ENCODE data around the gene ING3. TPM values are rescaled to one million over a fixed set of nuclear protein-coding genes. Genes with fewer than 3 reads are reported as not detected.

ING3 gene
- total RNA-seq, 1 experiment from 2014 or later = 16.1 TPM

DNA sequence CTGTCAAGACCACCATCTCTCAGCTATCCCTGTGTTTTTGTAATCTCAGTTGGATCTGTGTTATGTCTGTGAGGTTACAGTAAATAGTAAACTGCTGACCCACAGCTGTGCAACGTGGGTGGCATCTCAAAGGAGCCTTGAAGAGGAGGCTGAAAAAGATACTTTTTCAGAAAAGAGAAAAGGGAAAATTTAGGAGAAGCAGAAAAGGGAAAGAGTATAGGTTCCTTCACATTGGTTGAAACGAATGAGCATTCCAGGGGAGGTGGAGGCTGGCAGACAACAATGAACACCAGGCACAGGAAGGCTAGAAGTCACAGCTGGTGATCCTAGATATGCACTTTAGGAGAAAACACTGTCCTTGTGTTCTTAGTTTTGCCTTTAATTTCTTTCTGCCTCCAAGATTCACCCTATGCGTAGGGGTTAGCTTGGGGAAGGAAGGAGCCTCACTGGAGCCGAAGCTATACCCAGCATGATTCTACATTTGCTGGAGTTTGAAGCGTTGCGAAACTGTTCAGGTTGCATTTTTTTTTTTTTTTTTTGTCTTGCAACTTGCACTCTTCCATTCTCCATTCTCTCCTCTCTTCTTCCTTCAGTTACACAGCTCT, 56.2 kb downstream of the ING3 start:
- no TSS peak for BruUV-seq (replicated peaks)
- intact Hi-C loops (cut with micrococcal nuclease; ENCODE audit: unreplicated experiment) = no loop called here
- no peak for DNase-seq (ENCODE audit: low spot score)
- TF ChIP-seq EZH2 (IDR thresholded peaks at IDR 0.05; ENCODE audit: borderline replicate concordance, low read depth, low read length, poor library complexity, severe bottlenecking) = no peak
- TF ChIP-seq, protein P1, sequence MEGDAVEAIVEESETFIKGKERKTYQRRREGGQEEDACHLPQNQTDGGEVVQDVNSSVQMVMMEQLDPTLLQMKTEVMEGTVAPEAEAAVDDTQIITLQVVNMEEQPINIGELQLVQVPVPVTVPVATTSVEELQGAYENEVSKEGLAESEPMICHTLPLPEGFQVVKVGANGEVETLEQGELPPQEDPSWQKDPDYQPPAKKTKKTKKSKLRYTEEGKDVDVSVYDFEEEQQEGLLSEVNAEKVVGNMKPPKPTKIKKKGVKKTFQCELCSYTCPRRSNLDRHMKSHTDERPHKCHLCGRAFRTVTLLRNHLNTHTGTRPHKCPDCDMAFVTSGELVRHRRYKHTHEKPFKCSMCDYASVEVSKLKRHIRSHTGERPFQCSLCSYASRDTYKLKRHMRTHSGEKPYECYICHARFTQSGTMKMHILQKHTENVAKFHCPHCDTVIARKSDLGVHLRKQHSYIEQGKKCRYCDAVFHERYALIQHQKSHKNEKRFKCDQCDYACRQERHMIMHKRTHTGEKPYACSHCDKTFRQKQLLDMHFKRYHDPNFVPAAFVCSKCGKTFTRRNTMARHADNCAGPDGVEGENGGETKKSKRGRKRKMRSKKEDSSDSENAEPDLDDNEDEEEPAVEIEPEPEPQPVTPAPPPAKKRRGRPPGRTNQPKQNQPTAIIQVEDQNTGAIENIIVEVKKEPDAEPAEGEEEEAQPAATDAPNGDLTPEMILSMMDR (conservative IDR thresholded peaks at IDR 0.05; ENCODE audit: low read depth, low read length) = no peak
- CTCF ChIA-PET = no interaction called here
- Histone ChIP-seq H3K27ac (ENCODE audit: low read depth, low read length, poor library complexity, severe bottlenecking) (no peak overlapping the region), H3K36me3 (ENCODE audit: insufficient read depth, low read length, poor library complexity, severe bottlenecking) (no peaks in the 10 kb centered on the region), H3K27me3 (replicated peaks; ENCODE audit: insufficient read depth, low read depth, low read length, poor library complexity) (no peaks in the 10 kb centered on the region), H3K4me1 (ENCODE audit: insufficient read depth, low read length, poor library complexity, severe bottlenecking) (no peaks in the 10 kb centered on the region), H3K4me3 (ENCODE audit: low read depth, low read length, poor library complexity, severe bottlenecking) (no peak overlapping the region), H3K9me3 (ENCODE audit: low read depth, low read length, poor library complexity, severe bottlenecking) (no peaks in the 10 kb centered on the region)
- POLR2A ChIA-PET (ENCODE audit: low non-redundant PET) = no interaction called here

DNA sequence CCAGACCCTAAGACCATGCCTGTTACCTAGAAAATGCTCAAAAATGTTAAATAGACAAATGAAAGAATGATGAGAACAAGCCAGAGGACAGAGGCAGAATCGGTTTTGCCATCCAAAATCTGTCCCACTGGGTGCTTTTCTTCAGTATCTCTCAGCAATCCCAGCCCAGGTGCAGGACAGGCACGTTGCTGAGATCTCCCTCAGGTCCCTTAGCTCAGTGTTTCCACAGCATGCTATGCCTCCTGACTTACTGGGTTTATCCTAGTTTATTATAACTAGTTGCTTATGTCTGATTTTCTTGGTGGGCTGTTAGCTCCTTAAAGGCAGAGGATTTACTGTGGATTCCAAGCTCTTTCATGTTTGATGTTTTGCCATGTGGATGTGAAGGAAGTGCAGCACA, 58.2 kb downstream of the ING3 start:
- no peak overlapping the region for H3K27ac ChIP-seq (ENCODE audit: low read depth, low read length, poor library complexity, severe bottlenecking)
- no peaks in the 10 kb centered on the region for H3K4me1 ChIP-seq (ENCODE audit: insufficient read depth, low read length, poor library complexity, severe bottlenecking)
- no peak for TF ChIP-seq EZH2 (IDR thresholded peaks at IDR 0.05; ENCODE audit: borderline replicate concordance, low read depth, low read length, poor library complexity, severe bottlenecking)
- TF ChIP-seq, protein P1 (conservative IDR thresholded peaks at IDR 0.05; ENCODE audit: low read depth, low read length) = no peak
- DNase-seq (ENCODE audit: low spot score) = no peak
- intact Hi-C loops (cut with micrococcal nuclease; ENCODE audit: unreplicated experiment) = no loop called here
- H3K4me3 ChIP-seq (ENCODE audit: low read depth, low read length, poor library complexity, severe bottlenecking) = no peak overlapping the region
- no TSS peak for BruUV-seq (replicated peaks)
- POLR2A ChIA-PET (ENCODE audit: low non-redundant PET) = no interaction called here
- H3K9me3 ChIP-seq (ENCODE audit: low read depth, low read length, poor library complexity, severe bottlenecking) = no peaks in the 10 kb centered on the region
- no peaks in the 10 kb centered on the region for H3K36me3 ChIP-seq (ENCODE audit: insufficient read depth, low read length, poor library complexity, severe bottlenecking)
- CTCF ChIA-PET = no interaction called here
- no peaks in the 10 kb centered on the region for H3K27me3 ChIP-seq (replicated peaks; ENCODE audit: insufficient read depth, low read depth, low read length, poor library complexity)

DNA sequence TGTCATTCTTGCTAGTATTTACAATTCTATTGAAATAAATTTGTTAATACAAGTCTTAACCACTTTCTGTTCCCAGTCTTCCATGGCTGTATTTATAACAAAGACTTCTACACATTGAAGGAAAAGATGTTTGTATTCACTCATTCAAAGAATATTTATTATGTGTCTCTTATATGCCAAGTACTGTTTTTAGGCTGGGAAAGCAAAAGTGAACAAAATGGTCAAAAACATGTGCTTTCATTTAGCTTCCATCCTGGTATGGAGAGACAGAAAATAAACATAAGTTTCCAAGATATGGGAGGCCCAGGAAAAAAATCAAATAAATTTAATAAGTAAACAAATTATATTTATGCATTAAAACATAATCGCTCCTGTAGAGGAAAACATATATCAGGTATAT, 60.8 kb downstream of the ING3 start:
- no peak for TF ChIP-seq EZH2 (IDR thresholded peaks at IDR 0.05; ENCODE audit: borderline replicate concordance, low read depth, low read length, poor library complexity, severe bottlenecking)
- TF ChIP-seq, protein P1 (conservative IDR thresholded peaks at IDR 0.05; ENCODE audit: low read depth, low read length) = no peak
- Histone ChIP-seq H3K4me1 (ENCODE audit: insufficient read depth, low read length, poor library complexity, severe bottlenecking) (no peaks in the 10 kb centered on the region), H3K9me3 (ENCODE audit: low read depth, low read length, poor library complexity, severe bottlenecking) (no peaks in the 10 kb centered on the region), H3K27ac (ENCODE audit: low read depth, low read length, poor library complexity, severe bottlenecking) (no peak overlapping the region), H3K36me3 (ENCODE audit: insufficient read depth, low read length, poor library complexity, severe bottlenecking) (no peaks in the 10 kb centered on the region), H3K27me3 (replicated peaks; ENCODE audit: insufficient read depth, low read depth, low read length, poor library complexity) (no peaks in the 10 kb centered on the region), H3K4me3 (ENCODE audit: low read depth, low read length, poor library complexity, severe bottlenecking) (no peak overlapping the region)
- no peak for DNase-seq (ENCODE audit: low spot score)
- intact Hi-C loops (cut with micrococcal nuclease; ENCODE audit: unreplicated experiment) = no loop called here
- ChIA-PET CTCF (no interaction called here), POLR2A (ENCODE audit: low non-redundant PET) (no interaction called here)
- no TSS peak for BruUV-seq (replicated peaks)
